ENCODE results near the gene ZNF564. TPM values are rescaled to one million over a fixed set of nuclear protein-coding genes. Genes with fewer than 3 reads are reported as not detected.
A peak's percentile ranks its signal among the peaks of the same experiment; 100 is the strongest.

The ZNF564 gene
- total and polyA plus RNA-seq, 10 donors: 5.9 to 24.5 (median 19.7) TPM

GRCh38 chr19:12484371-12485051 is 66.8 kb downstream of the ZNF564 start, which contains the start of gene ZNF709:
TSS of gene ZNF709 (minus strand) at chr19:12484816. CDS start at chr19:12484657, 159 bp downstream.
- H3K27ac ChIP-seq: peak within 1 kb of the TSS; percentile 63 to 90 (median 81)

GRCh38 chr19:12484011-12484370 is 67.3 kb downstream of the ZNF564 start:
- WGBS, 5 donors: 1 to 3% (median 2%) methylated on average over 13 of the region's 13 CpGs
- Histone ChIP-seq H3K27ac (peak overlapping the region in 7 of 8 donors; percentile 63 to 90 (median 81)), H3K4me1 (peaks cover 16 to 52% (median 31%) of the 10 kb centered on the region in 6 donors), H3K27me3 (replicated peaks in 1 of 7) (no peaks in the 10 kb centered on the region), H3K4me3 (peak overlapping the region; percentile 57 to 98 (median 89)), H3K9me3 (no peaks in the 10 kb centered on the region), H3K36me3 (no peaks in the 10 kb centered on the region)
- TF ChIP-seq POLR2A (IDR thresholded peaks at IDR 0.05) (no peak), POLR2AphosphoS5 (IDR thresholded peaks at IDR 0.05) (no peak), CTCF (IDR thresholded peaks at IDR 0.05 in 8 of 11, conservative IDR thresholded peaks at IDR 0.05 in 3 of 11) (no peak)
- intact Hi-C loops (cut with DNase I; ENCODE audit: low total_unique reads): no loop called here
- DNase-seq: no peak

More at GRCh38 chr19:12484371-12485051, 66.8 kb downstream of the ZNF564 start, which contains the start of gene ZNF709:
- H3K4me1 ChIP-seq: peaks cover 16 to 49% (median 31%) of the 10 kb centered on the region in 6 donors
- no peaks in the 10 kb centered on the region for H3K9me3 ChIP-seq
- no peaks in the 10 kb centered on the region for H3K36me3 ChIP-seq
- no peaks in the 10 kb centered on the region for H3K27me3 ChIP-seq (replicated peaks in 1 of 7)
- intact Hi-C loops (cut with DNase I; ENCODE audit: low total_unique reads): no loop called here
- 0% methylated on average over 41 to 53 of the region's 53 CpGs for WGBS, 5 donors
- peak within 1 kb of the TSS; percentile 57 to 98 (median 89) for H3K4me3 ChIP-seq
- TF ChIP-seq CTCF (IDR thresholded peaks at IDR 0.05 in 8 of 11, conservative IDR thresholded peaks at IDR 0.05 in 3 of 11) (peak in 2 of 11 experiments; percentile 19 to 22), POLR2A (IDR thresholded peaks at IDR 0.05) (peak in 1 of 3 donors; percentile 14), POLR2AphosphoS5 (IDR thresholded peaks at IDR 0.05) (peak; percentile 88 to 91 (median 90))
- DNase-seq: peak; percentile 94

- WGBS, 5 donors: 26 to 46% (median 34%) methylated on average over 2 of the region's 2 CpGs
- Histone ChIP-seq H3K4me1 (peaks cover 16 to 60% (median 35%) of the 10 kb centered on the region in 6 donors), H3K27me3 (replicated peaks in 1 of 7) (no peaks in the 10 kb centered on the region), H3K4me3 (no peak overlapping the region), H3K36me3 (no peaks in the 10 kb centered on the region), H3K27ac (peak overlapping the region in 1 of 8 donors; percentile 51), H3K9me3 (no peaks in the 10 kb centered on the region)
- no peak for DNase-seq
- intact Hi-C loops (cut with DNase I; ENCODE audit: low total_unique reads): no loop called here
- TF ChIP-seq POLR2AphosphoS5 (IDR thresholded peaks at IDR 0.05) (no peak), POLR2A (IDR thresholded peaks at IDR 0.05) (no peak), CTCF (IDR thresholded peaks at IDR 0.05 in 8 of 11, conservative IDR thresholded peaks at IDR 0.05 in 3 of 11) (no peak)
These were observed 68.8 kb downstream of the ZNF564 start for GRCh38 chr19:12482509-12482886.

GRCh38 chr19:12481781-12482508 is 69.3 kb downstream of the ZNF564 start:
- peak overlapping the region in 1 of 8 donors; percentile 51 for H3K27ac ChIP-seq
- no peak overlapping the region for H3K4me3 ChIP-seq
- H3K27me3 ChIP-seq (replicated peaks in 1 of 7): no peaks in the 10 kb centered on the region
- H3K4me1 ChIP-seq: peaks cover 16 to 60% (median 35%) of the 10 kb centered on the region in 6 donors
- no peaks in the 10 kb centered on the region for H3K36me3 ChIP-seq
- TF ChIP-seq CTCF (IDR thresholded peaks at IDR 0.05 in 8 of 11, conservative IDR thresholded peaks at IDR 0.05 in 3 of 11) (no peak), POLR2AphosphoS5 (IDR thresholded peaks at IDR 0.05) (no peak), POLR2A (IDR thresholded peaks at IDR 0.05) (no peak)
- H3K9me3 ChIP-seq: no peaks in the 10 kb centered on the region
- DNase-seq: no peak
- intact Hi-C loops (cut with DNase I; ENCODE audit: low total_unique reads): no loop called here
- 36 to 65% (median 53%) methylated on average over 3 to 4 of the region's 4 CpGs for WGBS, 5 donors
